HT-29 (cell line): Measurements from ENCODE around the gene ATP2C2. TPM values are rescaled to one million over a fixed set of nuclear protein-coding genes. Genes with fewer than 3 reads are reported as not detected.

Experiments
- DNase-seq: peaks from one replicate; pipeline ENCODE4 v3.0.0-alpha.2; 2015; ENCODE audit warnings: low spot score
- total RNA-seq: library from RNA; depleted of rRNA; stranded (reverse); fragments of >200 nt; shearing (Covaris generic); gene quantifications from 2 replicates; pipeline ENCODE4 v1.2.3, GENCODE V29; 2014

ATP2C2 gene
- total RNA-seq, 1 experiment from 2014 or later = 72.4 TPM

DNA sequence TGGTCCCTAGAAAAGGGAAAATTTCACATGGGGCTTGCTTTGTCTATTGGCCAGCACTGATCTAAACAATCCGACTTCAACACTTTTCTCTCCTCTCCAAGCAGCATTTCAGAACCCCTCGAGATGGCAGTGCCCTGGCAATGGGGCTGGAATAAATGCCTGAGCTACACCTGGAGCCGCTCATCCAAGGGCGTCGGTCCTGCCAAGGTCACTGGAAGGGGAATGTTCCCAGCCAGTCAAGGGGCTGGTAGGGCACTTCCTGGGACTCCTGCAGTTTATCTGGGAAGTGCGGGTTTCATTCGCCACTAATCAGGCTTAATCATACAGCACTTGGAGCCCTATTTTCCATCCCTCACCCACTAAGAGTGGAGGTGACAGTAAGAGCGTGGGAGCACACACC is 119.0 kb downstream of the ATP2C2 start:
- DNase-seq = no peak

DNA sequence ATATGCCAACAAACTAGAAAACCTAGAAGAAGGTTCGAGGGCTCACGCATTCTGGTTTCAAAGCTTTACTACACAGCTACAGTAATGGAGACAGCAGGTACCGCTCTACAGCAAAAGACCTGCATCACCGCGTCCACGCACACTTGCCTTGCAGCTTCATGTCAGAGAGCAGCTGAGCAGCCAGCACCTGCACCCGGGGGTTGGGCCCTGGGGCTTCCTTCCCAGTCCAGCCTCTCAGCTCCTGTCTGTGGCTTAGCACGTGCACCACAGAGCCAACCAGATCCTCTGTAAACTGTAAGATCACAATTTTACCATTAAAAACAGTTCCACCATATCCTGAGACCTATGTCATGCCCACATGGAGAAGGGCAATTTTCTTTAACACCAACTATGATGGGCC is 120.8 kb downstream of the ATP2C2 start:
- DNase-seq = no peak

DNA sequence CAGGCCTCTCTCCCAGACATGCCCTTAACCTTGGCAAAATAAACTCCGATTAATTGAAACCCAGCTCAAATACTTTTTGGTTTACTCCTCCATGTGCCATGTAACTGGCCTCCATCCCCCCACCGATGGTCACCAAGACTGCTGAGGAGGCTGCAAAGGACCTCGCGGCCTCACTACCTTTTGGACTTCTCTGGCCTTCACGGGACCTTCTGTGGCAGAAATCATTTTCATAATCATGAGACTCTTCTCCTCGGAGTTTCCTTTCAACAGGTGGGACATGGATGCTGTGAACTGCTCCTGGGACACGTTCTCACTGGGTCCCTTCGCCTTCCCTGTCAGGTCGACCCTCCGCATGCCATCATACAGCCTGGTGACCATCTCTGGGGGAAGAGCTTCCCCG is 127.2 kb downstream of the ATP2C2 start:
- no peak for DNase-seq

GRCh38 chr16:84496991-84497390 is 128.7 kb downstream of the ATP2C2 start:
- DNase-seq = no peak

DNA sequence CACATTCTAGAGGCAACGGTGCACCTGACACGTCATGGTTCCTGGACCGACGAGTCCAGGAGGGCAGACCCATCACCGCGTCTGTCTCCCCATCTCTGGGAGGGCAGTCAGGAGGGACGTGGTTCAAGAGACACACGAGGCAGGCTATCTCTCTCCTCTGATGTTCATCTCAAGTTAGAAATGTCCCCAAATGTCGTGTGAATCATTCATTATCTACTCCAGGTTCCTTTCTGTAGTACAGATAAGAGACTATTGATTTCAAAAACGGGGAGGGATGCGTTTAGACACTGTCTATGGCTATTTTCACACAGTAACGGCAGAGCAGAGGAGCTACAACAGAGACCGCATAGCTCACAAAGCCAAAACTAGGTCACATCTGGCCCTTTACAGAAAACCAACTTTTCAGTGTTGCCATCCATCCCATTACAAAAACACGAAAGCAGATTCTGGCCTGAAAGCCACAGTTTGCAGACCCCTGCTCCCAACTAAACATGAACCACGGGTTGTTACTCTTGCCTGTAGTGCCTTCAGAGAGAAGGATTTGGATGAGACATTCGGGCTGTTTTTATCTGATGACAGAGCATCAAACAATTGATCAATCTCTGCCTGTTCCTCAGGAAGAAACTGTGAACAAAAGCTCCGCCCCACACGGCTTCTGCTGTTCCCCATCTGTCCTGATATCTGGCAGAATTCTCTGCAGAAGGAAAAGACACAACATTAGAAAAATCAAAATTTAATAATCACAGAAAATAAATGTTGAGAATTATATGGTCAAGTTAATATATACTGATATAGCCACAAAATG is 129.3 kb downstream of the ATP2C2 start:
- DNase-seq = no peak

DNA sequence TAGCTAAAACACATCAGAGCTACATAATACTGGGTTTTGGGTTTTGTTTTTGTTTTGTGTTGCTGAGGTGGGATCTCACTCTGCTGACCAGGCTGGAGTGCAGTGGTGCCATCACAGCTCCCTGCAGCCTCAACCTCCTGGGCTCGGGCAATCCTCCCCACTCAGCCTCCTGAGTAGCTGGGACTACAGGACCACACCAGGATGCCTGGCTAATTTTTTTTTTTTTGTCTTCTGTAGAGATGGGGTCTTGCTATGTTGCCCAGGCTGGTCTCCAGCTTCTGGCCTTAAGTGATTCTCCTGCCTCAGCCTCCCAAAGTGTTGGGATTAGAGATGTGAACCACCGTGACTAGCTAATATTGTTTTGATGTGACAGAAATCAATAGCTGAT is 129.9 kb downstream of the ATP2C2 start:
- no peak for DNase-seq

DNA sequence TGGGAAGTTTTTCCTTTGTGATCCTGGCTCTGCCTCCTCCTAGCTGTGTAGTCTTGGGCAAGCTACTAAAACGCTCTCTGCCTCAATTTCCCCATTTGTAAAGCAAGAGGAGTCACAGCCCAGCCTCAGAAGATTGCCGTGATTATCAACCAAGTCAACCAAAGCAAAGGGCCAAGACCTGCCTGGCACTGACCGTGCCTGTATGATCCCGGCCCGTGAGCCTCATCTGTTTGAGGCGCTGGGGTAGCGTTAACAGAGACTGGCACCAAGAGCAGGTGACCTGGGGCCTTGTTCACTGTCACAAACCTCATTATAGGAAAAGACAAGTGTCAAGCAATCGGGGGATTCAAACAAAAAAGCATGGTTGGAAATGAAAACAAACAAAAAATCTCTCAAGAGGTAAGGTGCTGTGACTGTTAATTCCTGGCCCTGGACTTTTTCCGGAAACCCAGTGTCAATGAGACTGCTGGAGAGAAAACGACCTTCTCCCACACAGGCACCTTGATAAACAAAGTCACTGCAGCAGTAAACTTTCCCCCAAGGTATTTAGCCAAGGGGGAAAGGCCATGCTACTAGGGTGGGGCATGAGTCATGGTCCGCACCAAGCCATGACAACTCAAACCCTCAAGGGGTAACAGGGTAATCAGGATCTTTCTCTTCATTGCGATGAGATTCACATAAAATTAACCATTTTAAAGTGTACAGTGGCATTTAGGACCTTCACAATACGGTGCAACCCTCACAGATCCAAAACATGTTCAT is 130.7 kb downstream of the ATP2C2 start:
- no peak for DNase-seq

DNA sequence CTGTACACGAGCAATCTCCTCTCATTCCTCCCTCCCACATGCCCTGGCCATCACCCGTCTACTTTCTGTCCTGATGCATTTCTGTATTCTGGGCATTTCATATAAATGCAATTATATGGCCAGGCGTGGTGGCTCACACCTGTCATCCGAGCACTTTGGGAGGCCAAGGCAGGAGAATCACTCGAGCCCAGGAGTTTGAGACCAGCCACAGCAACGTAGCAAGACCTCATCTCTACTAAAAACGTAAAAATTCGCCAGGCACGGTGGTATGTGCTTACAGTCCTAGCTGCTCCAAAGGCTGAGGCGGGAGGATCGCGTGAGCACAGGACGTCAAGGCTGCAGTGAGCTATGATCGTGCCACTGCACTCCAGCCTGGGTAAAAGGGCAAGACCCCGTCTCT is 131.3 kb downstream of the ATP2C2 start:
- DNase-seq = no peak

- no peak for DNase-seq
These were observed 132.2 kb downstream of the ATP2C2 start for GRCh38 chr16:84500531-84500930.

GRCh38 chr16:84501077-84501735 is 132.9 kb downstream of the ATP2C2 start:
- peak; percentile 67 for DNase-seq

- no peak for DNase-seq
These were observed 133.7 kb downstream of the ATP2C2 start for GRCh38 chr16:84502075-84502474.

DNA sequence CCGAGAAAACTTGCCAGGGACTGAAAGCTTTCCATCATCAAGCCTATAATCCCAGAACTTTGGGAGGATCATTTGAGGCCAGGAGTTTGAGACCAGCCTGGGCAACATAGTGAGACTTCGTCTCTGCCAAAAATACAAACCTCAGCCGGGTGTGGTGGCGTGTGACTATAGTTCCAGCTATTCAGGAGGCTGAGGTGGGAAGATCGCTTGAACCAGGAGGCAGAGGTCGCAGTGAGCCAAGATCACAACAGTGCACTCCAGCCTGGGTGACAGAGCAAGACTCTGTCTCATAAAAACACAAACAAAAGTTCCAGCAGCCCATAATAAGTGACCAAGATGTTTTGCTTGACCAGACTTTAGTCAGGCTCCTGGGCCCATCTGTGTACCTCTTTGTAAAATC is 134.2 kb downstream of the ATP2C2 start:
- DNase-seq = no peak

- DNase-seq = peak; percentile 1
These were observed 135.5 kb downstream of the ATP2C2 start for GRCh38 chr16:84503751-84504395.

DNA sequence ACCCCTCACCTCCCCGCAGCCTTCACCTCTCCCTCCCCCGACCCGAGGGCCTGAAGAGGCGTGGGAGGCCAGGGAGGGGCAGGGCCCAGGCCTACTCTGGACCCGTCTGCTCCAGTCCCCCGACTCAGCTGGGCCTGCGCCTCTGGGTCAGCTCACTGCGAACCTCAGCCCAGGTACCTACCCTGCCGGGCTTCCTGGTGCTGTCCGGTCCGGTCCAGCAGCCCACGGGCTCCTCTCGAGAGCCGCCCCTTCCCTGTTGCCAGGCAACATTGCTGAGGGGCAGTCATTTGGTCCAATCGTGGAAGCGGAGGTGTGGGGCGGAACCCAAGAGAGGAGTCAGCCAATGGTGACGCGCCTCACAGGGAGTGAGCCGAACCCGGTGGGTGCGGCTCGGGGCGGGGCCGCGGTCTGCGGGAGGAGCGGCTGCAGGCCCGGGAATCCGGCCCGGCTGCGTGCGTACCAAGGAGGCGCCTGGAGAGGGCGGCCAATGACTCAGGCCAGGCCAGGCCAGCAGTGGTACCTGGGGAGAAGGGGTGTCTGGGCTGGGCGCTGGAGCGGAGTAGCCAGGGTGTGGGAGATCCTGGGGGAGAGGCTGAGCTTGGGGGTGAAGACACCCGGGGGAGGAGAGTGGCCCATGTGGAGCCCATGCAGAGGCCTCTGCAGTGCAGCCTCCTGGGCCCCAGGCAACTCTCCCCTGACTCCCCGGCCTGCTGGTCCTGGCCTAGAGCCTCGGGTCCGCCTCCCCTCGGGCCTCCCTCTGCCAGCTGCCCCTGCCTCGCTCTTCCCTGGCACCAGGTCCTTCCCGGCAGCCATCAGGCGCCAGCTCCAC is 136.3 kb downstream of the ATP2C2 start, which contains the start of gene MEAK7:
MEAK7 (minus strand) TSS at position 240 of the 829 bp plus-strand sequence. CDS start 6,573 bp downstream, outside the sequence.
- peak; percentile 98 for DNase-seq

- no peak for DNase-seq
These were observed 137.2 kb downstream of the ATP2C2 start for GRCh38 chr16:84505249-84506187.

GRCh38 chr16:84507011-84507982 is 139.0 kb downstream of the ATP2C2 start:
- DNase-seq = no peak

- DNase-seq = no peak
These were observed 140.2 kb downstream of the ATP2C2 start for GRCh38 chr16:84508502-84508901.
